BJ (cell line): ENCODE measurements around the gene PBX3. TPM values are rescaled to one million over a fixed set of nuclear protein-coding genes. Genes with fewer than 3 reads are reported as not detected.

Experiments used
- CTCF ChIA-PET: fragments of 350-600 bp; formaldehyde crosslinking; extraction: SDS; loops from one replicate; lab custom pipeline; 2021; ENCODE audit warnings: antibody characterized with exemption, inconsistent platforms; lab: Yijun Ruan, JAX
- POLR2A ChIA-PET: fragments of 300-600 bp; sonication (Branson Sonifier 250); formaldehyde crosslinking; extraction: SDS; loops from one replicate; lab custom pipeline; 2021; ENCODE audit warnings: antibody characterized with exemption; lab: Charles Lee
- DNase-seq: peaks from one replicate; pipeline ENCODE4 v3.0.0-alpha.2; 2011; ENCODE audit warnings: low read depth
- H3K27me3 ChIP-seq: 2 replicates; pipeline ENCODE4 v1.6.0; 2011; ENCODE audit warnings: low read length; ENCODE audit not compliant: control insufficient read depth, insufficient read depth
- H3K36me3 ChIP-seq: 2 replicates; pipeline ENCODE4 v1.5.1; 2011; ENCODE audit warnings: low read length; ENCODE audit not compliant: control insufficient read depth, insufficient read depth
- H3K4me3 ChIP-seq: 2 replicates; pipeline ENCODE4 v1.5.1; 2011; ENCODE audit warnings: low read depth, mild to moderate bottlenecking, control low read depth, low read length
- polyA plus RNA-seq: library from polyadenylated mRNA; depleted of rRNA; stranded (reverse); fragments of >200 nt; gene quantifications from 2 replicates; pipeline ENCODE4 v1.2.3, GENCODE V29; 2011
- TF ChIP-seq, protein P1 (sequence below): IDR thresholded peaks from 2 replicates; pipeline ENCODE4 v1.5.1; 2011; ENCODE audit warnings: low read depth, mild to moderate bottlenecking, control low read depth, inconsistent platforms, low read length, moderate library complexity; ENCODE audit not compliant: insufficient read depth

PBX3 gene
- polyA plus RNA-seq, 1 experiment: 27.9 TPM

DNA sequence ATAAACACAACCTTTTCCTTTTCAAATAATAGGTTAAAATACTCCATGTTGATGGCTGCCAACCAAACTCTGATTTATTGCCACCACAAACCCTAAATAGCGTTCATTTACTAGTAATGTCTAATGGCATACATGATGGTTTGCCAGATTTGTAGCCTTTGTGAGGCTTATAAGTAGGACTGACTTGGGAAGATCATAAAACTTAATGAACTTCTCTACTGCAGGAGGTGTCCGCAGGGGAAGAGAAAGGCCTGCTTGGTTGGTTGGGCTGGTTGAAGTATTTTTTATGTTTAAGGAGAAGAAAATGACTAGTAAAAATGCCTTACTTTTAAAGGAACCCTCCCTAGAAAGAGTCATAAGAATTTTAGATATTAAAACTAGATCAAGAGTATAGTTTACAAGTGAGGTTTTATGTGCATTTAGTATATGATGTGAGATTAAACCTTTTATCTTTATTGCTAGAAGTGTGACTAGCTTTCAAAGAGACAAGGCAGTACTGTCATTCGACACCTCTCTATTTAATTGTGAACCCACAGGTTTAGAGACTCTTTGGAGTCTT is 5.0 kb downstream of the PBX3 start:
- Histone ChIP-seq H3K36me3 (peaks cover 2% of the 10 kb centered on the region), H3K27me3 (no peaks in the 10 kb centered on the region), H3K4me3 (no peak overlapping the region)
- DNase-seq: no peak
- CTCF ChIA-PET: no interaction called here
- TF ChIP-seq, protein P1, sequence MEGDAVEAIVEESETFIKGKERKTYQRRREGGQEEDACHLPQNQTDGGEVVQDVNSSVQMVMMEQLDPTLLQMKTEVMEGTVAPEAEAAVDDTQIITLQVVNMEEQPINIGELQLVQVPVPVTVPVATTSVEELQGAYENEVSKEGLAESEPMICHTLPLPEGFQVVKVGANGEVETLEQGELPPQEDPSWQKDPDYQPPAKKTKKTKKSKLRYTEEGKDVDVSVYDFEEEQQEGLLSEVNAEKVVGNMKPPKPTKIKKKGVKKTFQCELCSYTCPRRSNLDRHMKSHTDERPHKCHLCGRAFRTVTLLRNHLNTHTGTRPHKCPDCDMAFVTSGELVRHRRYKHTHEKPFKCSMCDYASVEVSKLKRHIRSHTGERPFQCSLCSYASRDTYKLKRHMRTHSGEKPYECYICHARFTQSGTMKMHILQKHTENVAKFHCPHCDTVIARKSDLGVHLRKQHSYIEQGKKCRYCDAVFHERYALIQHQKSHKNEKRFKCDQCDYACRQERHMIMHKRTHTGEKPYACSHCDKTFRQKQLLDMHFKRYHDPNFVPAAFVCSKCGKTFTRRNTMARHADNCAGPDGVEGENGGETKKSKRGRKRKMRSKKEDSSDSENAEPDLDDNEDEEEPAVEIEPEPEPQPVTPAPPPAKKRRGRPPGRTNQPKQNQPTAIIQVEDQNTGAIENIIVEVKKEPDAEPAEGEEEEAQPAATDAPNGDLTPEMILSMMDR: no peak
- POLR2A ChIA-PET: interaction anchor here (0.6 kb wide), 1 partner anchor 77 kb away, joined by 3 read pairs; no protein-coding TSS in a partner anchor

DNA sequence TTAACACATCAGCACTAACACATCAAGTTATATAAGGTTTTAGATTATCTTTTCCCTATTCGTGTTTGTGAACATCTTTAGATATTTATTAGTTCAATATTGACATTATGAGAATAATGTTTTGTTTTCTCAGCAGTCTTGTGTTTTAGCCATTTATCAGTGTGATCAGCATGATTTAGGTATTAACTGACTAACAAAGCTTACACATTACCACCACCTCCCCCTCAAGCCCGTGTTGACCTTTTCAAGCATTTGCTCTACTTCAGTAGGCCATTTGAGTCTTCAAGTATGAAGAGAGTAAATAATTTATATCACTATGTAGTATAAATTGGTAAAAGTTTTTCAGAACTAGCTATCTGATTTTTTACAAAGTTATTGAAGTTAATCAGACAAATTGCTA is 6.9 kb downstream of the PBX3 start:
- DNase-seq: no peak
- TF ChIP-seq, protein P1: no peak
- H3K27me3 ChIP-seq: no peaks in the 10 kb centered on the region
- ChIA-PET CTCF (interaction anchor here (0.6 kb wide), 1 partner anchor 10 kb away, joined by 3 read pairs; no protein-coding TSS in a partner anchor), POLR2A (no interaction called here)
- H3K4me3 ChIP-seq: no peak overlapping the region
- peaks cover 2% of the 10 kb centered on the region for H3K36me3 ChIP-seq

DNA sequence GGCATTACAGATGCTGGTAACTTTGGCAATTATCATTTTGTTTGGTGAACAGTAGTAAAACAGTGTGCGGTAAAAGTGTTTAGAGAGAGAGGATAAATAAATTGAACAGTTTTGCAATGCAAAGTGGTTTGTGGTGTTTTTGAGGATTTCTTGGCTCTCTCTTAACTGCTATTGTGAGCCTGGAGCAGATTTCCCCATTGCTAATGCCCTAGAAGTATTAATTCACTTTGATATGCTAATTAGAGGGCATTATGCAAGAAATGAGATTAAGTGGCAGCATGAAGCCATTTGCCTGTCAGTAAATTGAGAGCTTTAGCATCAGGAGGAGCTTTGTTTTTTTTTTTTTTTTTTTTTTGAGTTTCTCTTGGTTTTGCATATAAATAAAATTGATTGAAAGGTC is 8.2 kb downstream of the PBX3 start:
- Histone ChIP-seq H3K27me3 (no peaks in the 10 kb centered on the region), H3K4me3 (no peak overlapping the region), H3K36me3 (peaks cover 2% of the 10 kb centered on the region)
- DNase-seq: no peak
- ChIA-PET CTCF (interaction anchor here (1.1 kb wide), 2 partner anchors 15 to 32 kb away, joined by 3 read pairs; no protein-coding TSS in a partner anchor), POLR2A (no interaction called here)
- TF ChIP-seq, protein P1: no peak

DNA sequence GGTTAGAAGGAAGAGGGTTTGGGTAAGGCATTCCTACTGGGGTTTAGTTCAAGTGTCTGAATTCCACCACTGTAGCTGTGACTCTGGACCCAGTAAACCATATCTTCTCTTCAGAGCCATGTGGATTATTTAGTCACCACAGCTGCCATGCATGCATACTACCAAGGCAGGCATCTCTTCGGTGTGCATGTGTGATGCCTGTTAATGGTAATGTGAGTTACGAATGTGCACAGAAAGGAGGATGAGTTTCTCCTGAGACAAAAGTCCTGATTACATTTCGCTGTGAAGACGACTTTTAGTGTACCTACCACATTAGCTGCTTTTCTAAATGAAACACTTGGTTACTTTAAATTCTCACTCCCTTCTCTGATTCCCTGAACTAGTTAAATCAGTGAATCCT is 9.3 kb downstream of the PBX3 start:
- POLR2A ChIA-PET: no interaction called here
- TF ChIP-seq, protein P1: no peak
- no peak for DNase-seq
- no peak overlapping the region for H3K4me3 ChIP-seq
- no peaks in the 10 kb centered on the region for H3K27me3 ChIP-seq
- H3K36me3 ChIP-seq: peaks cover 2% of the 10 kb centered on the region
- CTCF ChIA-PET: interaction anchor here (0.8 kb wide), 1 partner anchor 14 kb away, joined by 3 read pairs; no protein-coding TSS in a partner anchor

DNA sequence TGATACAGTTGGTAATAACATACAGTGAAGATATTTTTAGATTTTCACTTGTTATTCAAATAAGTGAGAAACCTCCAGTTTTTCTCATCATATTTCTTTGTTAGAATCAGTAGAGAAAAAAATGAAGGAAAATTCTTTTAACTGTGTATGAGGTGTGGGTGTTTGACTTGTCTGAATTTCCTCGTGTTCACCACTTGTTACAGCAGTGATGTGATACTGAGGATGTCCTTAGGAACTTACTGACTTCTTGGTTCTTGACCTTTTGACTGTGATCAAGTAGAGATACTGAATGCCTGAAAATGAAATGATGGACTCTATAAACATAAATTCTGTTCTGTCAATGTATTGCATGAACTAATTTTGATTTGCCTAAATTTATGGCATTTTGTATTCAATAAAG is 10.7 kb downstream of the PBX3 start:
- H3K27me3 ChIP-seq: no peaks in the 10 kb centered on the region
- no peak overlapping the region for H3K4me3 ChIP-seq
- H3K36me3 ChIP-seq: peaks cover 2% of the 10 kb centered on the region
- TF ChIP-seq, protein P1: no peak
- no peak for DNase-seq
- POLR2A ChIA-PET: no interaction called here
- CTCF ChIA-PET: no interaction called here
